ENCODE measurements around the gene ZCCHC14. TPM values are rescaled to one million over a fixed set of nuclear protein-coding genes. Genes with fewer than 3 reads are reported as not detected.

The ZCCHC14 gene
- total and polyA plus RNA-seq, 10 of the 15 experiments (the other 5 are each of a cell fraction or from before 2014, with no cell fraction given) = 0.02 to 0.26 (median 0.05) TPM; not detected in 3

- no peaks in the 10 kb centered on the region for H3K36me3 ChIP-seq (ENCODE audit: control insufficient read depth in 2 of 2, insufficient read depth in 2 of 2, low read length in 1 of 2)
- intact Hi-C loops (cut with micrococcal nuclease; ENCODE audit: unreplicated experiment) (no loop called here), in situ Hi-C loops (cut with MboI) (no loop called here)
- no peak overlapping the region for H3K4me2 ChIP-seq (ENCODE audit: control insufficient read depth, insufficient read depth)
- H3K4me1 ChIP-seq (ENCODE audit: control insufficient read depth, insufficient read depth, low read length) = no peaks in the 10 kb centered on the region
- FAIRE-seq = no peak
- no peak for TF ChIP-seq JUNB (IDR thresholded peaks at IDR 0.05)
- TF ChIP-seq GATAD2B (conservative IDR thresholded peaks at IDR 0.05; ENCODE audit: low read depth) = no peak
- TF ChIP-seq TBL1XR1 (IDR thresholded peaks at IDR 0.05; ENCODE audit: low read depth, low read length) = no peak
- no peak for TF ChIP-seq MTA2 (IDR thresholded peaks at IDR 0.05; ENCODE audit: low read depth)
- no peak for TF ChIP-seq SMC3 (IDR thresholded peaks at IDR 0.05; ENCODE audit: borderline replicate concordance, low read length)
- no peak for TF ChIP-seq NR2C1 (IDR thresholded peaks at IDR 0.05)
- no peak for TF ChIP-seq EP300 (IDR thresholded peaks at IDR 0.05; ENCODE audit: borderline replicate concordance in 1 of 2, control insufficient read depth in 1 of 2, low read depth in 2 of 2, low read length in 2 of 2)
- TF ChIP-seq JUND (IDR thresholded peaks at IDR 0.05; ENCODE audit: low read depth, low read length) = no peak
- no peak for TF ChIP-seq ATF7 (IDR thresholded peaks at IDR 0.05; ENCODE audit: low read depth)
- TF ChIP-seq, protein P1, sequence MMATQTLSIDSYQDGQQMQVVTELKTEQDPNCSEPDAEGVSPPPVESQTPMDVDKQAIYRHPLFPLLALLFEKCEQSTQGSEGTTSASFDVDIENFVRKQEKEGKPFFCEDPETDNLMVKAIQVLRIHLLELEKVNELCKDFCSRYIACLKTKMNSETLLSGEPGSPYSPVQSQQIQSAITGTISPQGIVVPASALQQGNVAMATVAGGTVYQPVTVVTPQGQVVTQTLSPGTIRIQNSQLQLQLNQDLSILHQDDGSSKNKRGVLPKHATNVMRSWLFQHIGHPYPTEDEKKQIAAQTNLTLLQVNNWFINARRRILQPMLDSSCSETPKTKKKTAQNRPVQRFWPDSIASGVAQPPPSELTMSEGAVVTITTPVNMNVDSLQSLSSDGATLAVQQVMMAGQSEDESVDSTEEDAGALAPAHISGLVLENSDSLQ (IDR thresholded peaks at IDR 0.05) = no peak
- no peak for TF ChIP-seq SREBF2 (IDR thresholded peaks at IDR 0.05; ENCODE audit: low read length)
- TF ChIP-seq CHD2 (IDR thresholded peaks at IDR 0.05; ENCODE audit: borderline replicate concordance, low read depth, low read length) = no peak
- H3K79me2 ChIP-seq (ENCODE audit: control insufficient read depth, insufficient read depth, low read length) = no peaks in the 10 kb centered on the region
- H3K4me3 ChIP-seq = no peak overlapping the region
- ChIA-PET CTCF (no interaction called here), POLR2A (no interaction called here), SMC1A (ENCODE audit: uncharacterized antibody, unreplicated experiment) (no interaction called here), RAD21 (ENCODE audit: unreplicated experiment) (no interaction called here)
- no peak overlapping the region for H3K27ac ChIP-seq (ENCODE audit: control insufficient read depth, insufficient read depth)
- no peak overlapping the region for H3K9ac ChIP-seq (ENCODE audit: control insufficient read depth, insufficient read depth, low read length)
- H3K27me3 ChIP-seq (replicated peaks in 1 of 2; ENCODE audit: control insufficient read depth in 2 of 2, insufficient read depth in 2 of 2, low read length in 1 of 2) = peaks cover 0 to 4% of the 10 kb centered on the region in 2 experiments; a peak in 3 of 4 replicates
- no peak for DNase-seq (ENCODE audit: low read depth, low spot score)
- H3K9me3 ChIP-seq (replicated peaks; ENCODE audit: control insufficient read depth, insufficient read depth, low read length) = no peaks in the 10 kb centered on the region; the same call in 2 of the 3 replicates
- H2AFZ ChIP-seq (ENCODE audit: control insufficient read depth, low read depth, low read length) = no peak overlapping the region
- no peak for ATAC-seq
- no TSS peak for BruUV-seq (replicated peaks)
- no peaks in the 10 kb centered on the region for H4K20me1 ChIP-seq (ENCODE audit: control insufficient read depth, insufficient read depth)
- 58% methylated on average over 9 of the region's 9 CpGs for WGBS (ENCODE audit: insufficient coverage, insufficient replicate concordance, low lambda C conversion rate, missing lambda C conversion rate)
Measured at GRCh38 chr16:87438611-87438985, 54.2 kb downstream of the ZCCHC14 start.
